Keratinocyte (primary cell): ENCODE measurements around the gene IGHMBP2. TPM values are rescaled to one million over a fixed set of nuclear protein-coding genes. Genes with fewer than 3 reads are reported as not detected.

ENCODE experiments used
- DNase-seq: peaks from one replicate; pipeline ENCODE4 v3.0.0-alpha.2; 2011; ENCODE audit warnings: low read depth, missing footprints, low spot score
- FAIRE-seq: peaks from 2 replicates; lab custom pipeline; 2011; peaks lifted over from hg19 to GRCh38; lab: Jason Lieb, UNC
- H2AFZ ChIP-seq: 2 replicates; pipeline ENCODE4 v1.6.0; 2012; ENCODE audit warnings: low read length, control low read depth, inconsistent platforms; ENCODE audit not compliant: control insufficient read depth
- H3K27ac ChIP-seq: 2 replicates; pipeline ENCODE4 v1.5.1; 2011; ENCODE audit warnings: low read length; ENCODE audit not compliant: control insufficient read depth, insufficient read depth
- H3K27me3 ChIP-seq: 3 replicates; pipeline ENCODE4 v1.6.0; 2011; ENCODE audit warnings: low read length; ENCODE audit not compliant: control insufficient read depth, insufficient read depth; ENCODE audit errors: extremely low read depth
- H3K36me3 ChIP-seq, 2 experiments: 2 replicates in 1 of 2; 3 replicates in 1 of 2; pipeline ENCODE4 v1.5.1; 2011; ENCODE audit warnings: low read length in 2 of 2, mild to moderate bottlenecking in 1 of 2; ENCODE audit not compliant: control insufficient read depth in 2 of 2, insufficient read depth in 2 of 2; ENCODE audit errors: extremely low read depth in 1 of 2
- H3K4me1 ChIP-seq: 3 replicates; pipeline ENCODE4 v1.5.1; 2011; ENCODE audit warnings: low read length; ENCODE audit not compliant: control insufficient read depth, insufficient read depth; ENCODE audit errors: extremely low read depth
- H3K4me2 ChIP-seq: 3 replicates; pipeline ENCODE4 v1.6.0; 2011; ENCODE audit warnings: low read depth, low read length; ENCODE audit not compliant: control insufficient read depth, insufficient read depth; ENCODE audit errors: extremely low read depth
- H3K4me3 ChIP-seq, 3 experiments: fragments of 200-600 bp in 1 of 3; sonication (generic) in 1 of 3; 2 replicates in 2 of 3; 3 replicates in 1 of 3; pipeline ENCODE4 v1.5.1; 2011 to 2016; ENCODE audit warnings: low read length in 3 of 3, mild to moderate bottlenecking in 3 of 3, control low read depth in 2 of 3, inconsistent platforms in 1 of 3, low read depth in 1 of 3, mixed read lengths in 1 of 3, mixed run types in 1 of 3, moderate library complexity in 1 of 3; ENCODE audit not compliant: control insufficient read depth in 2 of 3, insufficient read depth in 2 of 3; ENCODE audit errors: extremely low read depth in 1 of 3
- H3K79me2 ChIP-seq: 2 replicates; pipeline ENCODE4 v1.6.0; 2012; ENCODE audit warnings: low read length; ENCODE audit not compliant: control insufficient read depth, insufficient read depth
- H3K9ac ChIP-seq: 3 replicates; pipeline ENCODE4 v1.6.0; 2011; ENCODE audit warnings: low read length; ENCODE audit not compliant: control insufficient read depth, insufficient read depth; ENCODE audit errors: extremely low read depth
- H3K9me1 ChIP-seq: 3 replicates; pipeline ENCODE4 v1.6.0; 2011; ENCODE audit warnings: low read length; ENCODE audit not compliant: control insufficient read depth, insufficient read depth; ENCODE audit errors: extremely low read depth
- H3K9me3 ChIP-seq: 2 replicates; pipeline ENCODE4 v1.5.1; 2012; ENCODE audit warnings: low read depth, low read length; ENCODE audit not compliant: control insufficient read depth
- H4K20me1 ChIP-seq: 3 replicates; pipeline ENCODE4 v1.6.0; 2011; ENCODE audit warnings: low read length; ENCODE audit not compliant: control insufficient read depth, insufficient read depth; ENCODE audit errors: extremely low read depth
- CTCF ChIP-seq, 3 experiments: IDR thresholded peaks in 1 of 3; conservative IDR thresholded peaks in 1 of 3; optimal IDR thresholded peaks in 1 of 3; 2 replicates in 2 of 3; 3 replicates in 1 of 3; pipeline versions ENCODE3 to v1.5.1; 2011; ENCODE audit warnings: low read length in 3 of 3, mild to moderate bottlenecking in 3 of 3, moderate library complexity in 2 of 3, control low read depth in 1 of 3, inconsistent platforms in 1 of 3; ENCODE audit not compliant: insufficient read depth in 2 of 3; ENCODE audit errors: extremely low read depth in 1 of 3
- EZH2 ChIP-seq: IDR thresholded peaks from one replicate; pipeline ENCODE4 v1.6.1; 2012; ENCODE audit warnings: inconsistent platforms, mild to moderate bottlenecking, low read length, moderate library complexity
- dilution Hi-C: fragments of 300-500 bp; cut with MboI; formaldehyde crosslinking; loops from one replicate; pipeline ENCODE4 v1.7.0; 2020; ENCODE audit warnings: low sequenced_read_pairs; ENCODE audit not compliant: extremely low pct_ligation_motif_present
- polyA plus RNA-seq, 5 experiments: library from polyadenylated mRNA; depleted of rRNA in 3 of 5; stranded (reverse) in 3 of 5; stranded (forward) in 1 of 5; unstranded in 1 of 5; fragments of >200 nt; gene quantifications; 1 replicate in 1 of 5; 2 replicates in 3 of 5; 3 replicates in 1 of 5; pipeline versions ENCODE4 v1.2.1 to v1.2.3, GENCODE V29; 2011 to 2012; ENCODE audit warnings: missing spikeins in 2 of 5, low read depth in 1 of 5, low replicate concordance in 1 of 5

Gene IGHMBP2
- polyA plus RNA-seq, 1 donor (not counting 4 experiments of a cell fraction or from before 2014, with no cell fraction given), result 10.0 TPM

- H3K79me2 ChIP-seq, result no peaks in the 10 kb centered on the region
- FAIRE-seq (no peak), DNase-seq (no peak)
- no peaks in the 10 kb centered on the region for H3K9me3 ChIP-seq
- no peak overlapping the region for H3K4me2 ChIP-seq
- TF ChIP-seq CTCF (optimal IDR thresholded peaks at IDR 0.05 in 1 of 3, IDR thresholded peaks at IDR 0.05 in 1 of 3, conservative IDR thresholded peaks at IDR 0.05 in 1 of 3; ENCODE audit: extremely low read depth in 1 of 3, insufficient read depth in 2 of 3, low read length in 3 of 3) (no peak), EZH2 (no peak)
- dilution Hi-C loops, result no loop called here
- H4K20me1 ChIP-seq, result no peaks in the 10 kb centered on the region
- no peaks in the 10 kb centered on the region for H3K36me3 ChIP-seq
- no peak overlapping the region for H3K4me3 ChIP-seq
- no peaks in the 10 kb centered on the region for H3K9me1 ChIP-seq
- H2AFZ ChIP-seq, result no peak overlapping the region
- no peak overlapping the region for H3K27ac ChIP-seq
- H3K27me3 ChIP-seq, result no peaks in the 10 kb centered on the region
- H3K9ac ChIP-seq, result no peak overlapping the region
- H3K4me1 ChIP-seq, result peaks cover 4% of the 10 kb centered on the region
Observed at GRCh38 chr11:68958211-68958610, 54.5 kb downstream of the IGHMBP2 start.

GRCh38 chr11:68959465-68960293 is 56.0 kb downstream of the IGHMBP2 start:
- DNase-seq, result no peak
- no peaks in the 10 kb centered on the region for H4K20me1 ChIP-seq
- no peaks in the 10 kb centered on the region for H3K9me1 ChIP-seq
- no peaks in the 10 kb centered on the region for H3K27me3 ChIP-seq
- no peak overlapping the region for H2AFZ ChIP-seq
- H3K79me2 ChIP-seq, result no peaks in the 10 kb centered on the region
- H3K4me3 ChIP-seq, result no peak overlapping the region
- peaks cover 4% of the 10 kb centered on the region for H3K4me1 ChIP-seq
- no peak overlapping the region for H3K4me2 ChIP-seq
- H3K9ac ChIP-seq, result no peak overlapping the region
- FAIRE-seq, result no peak
- no peaks in the 10 kb centered on the region for H3K36me3 ChIP-seq
- no peak overlapping the region for H3K27ac ChIP-seq
- peaks cover 3% of the 10 kb centered on the region for H3K9me3 ChIP-seq
- TF ChIP-seq EZH2 (no peak), CTCF (optimal IDR thresholded peaks at IDR 0.05 in 1 of 3, IDR thresholded peaks at IDR 0.05 in 1 of 3, conservative IDR thresholded peaks at IDR 0.05 in 1 of 3; ENCODE audit: extremely low read depth in 1 of 3, insufficient read depth in 2 of 3, low read length in 3 of 3) (no peak)
- dilution Hi-C loops, result no loop called here
